Transverse colon (tissue), 4 donors: ENCODE data around the gene GNAQ. TPM values are rescaled to one million over a fixed set of nuclear protein-coding genes. Genes with fewer than 3 reads are reported as not detected.

Experiments
- DNase-seq: peaks from one replicate; pipeline ENCODE4 v3.0.0-alpha.2; 2019
- H3K27ac ChIP-seq, 4 donors: fragments of 200-600 bp; sonication (generic); 2 replicates each; pipeline ENCODE4 v1.5.1; 2016 to 2018; ENCODE audit warnings: inconsistent platforms in 4 of 4
- H3K27me3 ChIP-seq: fragments of 200-600 bp; sonication (generic); 2 replicates; pipeline ENCODE4 v1.5.1; 2017; ENCODE audit warnings: inconsistent platforms
- H3K36me3 ChIP-seq, 4 donors: fragments of 200-600 bp; sonication (generic); 2 replicates each; pipeline ENCODE4 v1.5.1; 2017 to 2019; ENCODE audit warnings: inconsistent platforms in 4 of 4
- H3K4me1 ChIP-seq, 4 donors: fragments of 200-600 bp; sonication (generic); 2 replicates each; pipeline ENCODE4 v1.5.1; 2017 to 2020; ENCODE audit warnings: inconsistent platforms in 4 of 4
- H3K4me3 ChIP-seq, 4 donors: fragments of 200-600 bp; sonication (generic); 1 replicate in 1 of 4; 2 replicates in 3 of 4; pipeline versions ENCODE4 v1.5.1 to v1.6.1; 2017 to 2019; ENCODE audit warnings: inconsistent platforms in 4 of 4
- H3K9me3 ChIP-seq, 2 donors: fragments of 200-600 bp; sonication (generic); 2 replicates each; pipeline ENCODE4 v1.5.1; 2017 to 2019; ENCODE audit warnings: inconsistent platforms in 2 of 2
- EP300 ChIP-seq: sonication (generic); formaldehyde crosslinking; IDR thresholded peaks from one replicate; pipeline ENCODE4 v1.6.1; 2017; ENCODE audit warnings: antibody characterized with exemption, low read depth
- POLR2A ChIP-seq: fragments of 450-650 bp; IDR thresholded peaks from one replicate; pipeline ENCODE4 v1.6.1; 2016; ENCODE audit warnings: antibody characterized with exemption, mild to moderate bottlenecking, moderate library complexity
- POLR2AphosphoS5 ChIP-seq, 3 donors: sonication (generic); formaldehyde crosslinking; IDR thresholded peaks; one replicate each; pipeline ENCODE4 v1.6.1; 2016; ENCODE audit warnings: antibody characterized with exemption in 3 of 3
- WGBS, 2 donors: methylation state at CpG; one replicate each; pipeline ENCODE4 v1.1.5; 2018; ENCODE audit warnings: low coverage in 1 of 2; 5-methylcytosine and 5-hydroxymethylcytosine counted together
- in situ Hi-C, 4 donors: fragments of 200-750 bp; cut with MboI; loops; one replicate each; pipeline versions ENCODE4 v1.15.0 to v1.15.1; 2017; ENCODE audit warnings: low sequenced_read_pairs in 3 of 4, low pct_ligation_motif_present in 1 of 4, low pct_unique_long_range_greater_than_20kb in 1 of 4
- intact Hi-C: fragments of 100-400 bp; cut with DNase I; formaldehyde crosslinking; loops from one replicate; pipeline ENCODE4 v1.15.1; 2023; ENCODE audit warnings: low total_unique reads
- total RNA-seq, 4 donors: library from RNA; depleted of rRNA; stranded (reverse); fragments of >200 nt; gene quantifications; one replicate each; pipeline ENCODE4 v1.1.0, GENCODE V29; 2016
- TF ChIP-seq, protein P1 (sequence below), 5 experiments: fragments of 200-600 bp in 3 of 5; fragments of 450-650 bp in 2 of 5; sonication (generic) in 3 of 5; IDR thresholded peaks; 1 replicate in 2 of 5; 2 replicates in 3 of 5; pipeline ENCODE4 v1.5.1; 2016 to 2017; ENCODE audit warnings: antibody characterized with exemption in 5 of 5, inconsistent platforms in 3 of 5, mild to moderate bottlenecking in 2 of 5, moderate library complexity in 1 of 5

Gene GNAQ
- total RNA-seq, 4 donors from 2014 or later: 36.3 to 54.9 (median 47.1) TPM

DNA sequence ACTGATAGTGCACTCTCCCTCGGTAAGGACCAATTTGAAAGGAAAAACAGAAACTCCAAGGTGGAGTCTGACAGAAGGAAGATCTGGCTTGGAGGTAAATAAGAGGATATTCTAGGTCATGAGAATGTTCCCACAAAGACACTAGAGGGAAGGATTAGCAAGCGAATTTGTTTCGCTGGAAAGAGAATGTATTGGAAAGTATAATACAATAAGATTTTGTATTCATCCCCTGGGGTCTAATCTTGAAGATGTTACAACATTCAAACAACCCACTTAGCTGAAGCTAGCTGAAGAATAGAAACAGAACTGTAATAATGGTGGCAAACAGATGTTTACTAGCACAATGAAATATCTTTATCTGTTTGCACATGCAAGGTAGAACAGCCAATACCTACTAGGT is 158.7 kb downstream of the GNAQ start:
- H3K27ac ChIP-seq: no peak overlapping the region
- intact Hi-C loops (no loop called here), in situ Hi-C loops (no loop called here)
- WGBS, 2 donors: 80 to 94% methylated on average over 3 of the region's 3 CpGs
- H3K36me3 ChIP-seq: no peaks in the 10 kb centered on the region
- peaks cover 11 to 39% (median 17%) of the 10 kb centered on the region in 4 donors for H3K4me1 ChIP-seq
- H3K27me3 ChIP-seq: no peaks in the 10 kb centered on the region
- no peak overlapping the region for H3K4me3 ChIP-seq
- no peaks in the 10 kb centered on the region for H3K9me3 ChIP-seq
- no peak for DNase-seq
- no peak for TF ChIP-seq POLR2A
- TF ChIP-seq POLR2AphosphoS5 (IDR thresholded peaks at IDR 0.05): no peak
- TF ChIP-seq, protein P1, sequence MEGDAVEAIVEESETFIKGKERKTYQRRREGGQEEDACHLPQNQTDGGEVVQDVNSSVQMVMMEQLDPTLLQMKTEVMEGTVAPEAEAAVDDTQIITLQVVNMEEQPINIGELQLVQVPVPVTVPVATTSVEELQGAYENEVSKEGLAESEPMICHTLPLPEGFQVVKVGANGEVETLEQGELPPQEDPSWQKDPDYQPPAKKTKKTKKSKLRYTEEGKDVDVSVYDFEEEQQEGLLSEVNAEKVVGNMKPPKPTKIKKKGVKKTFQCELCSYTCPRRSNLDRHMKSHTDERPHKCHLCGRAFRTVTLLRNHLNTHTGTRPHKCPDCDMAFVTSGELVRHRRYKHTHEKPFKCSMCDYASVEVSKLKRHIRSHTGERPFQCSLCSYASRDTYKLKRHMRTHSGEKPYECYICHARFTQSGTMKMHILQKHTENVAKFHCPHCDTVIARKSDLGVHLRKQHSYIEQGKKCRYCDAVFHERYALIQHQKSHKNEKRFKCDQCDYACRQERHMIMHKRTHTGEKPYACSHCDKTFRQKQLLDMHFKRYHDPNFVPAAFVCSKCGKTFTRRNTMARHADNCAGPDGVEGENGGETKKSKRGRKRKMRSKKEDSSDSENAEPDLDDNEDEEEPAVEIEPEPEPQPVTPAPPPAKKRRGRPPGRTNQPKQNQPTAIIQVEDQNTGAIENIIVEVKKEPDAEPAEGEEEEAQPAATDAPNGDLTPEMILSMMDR (IDR thresholded peaks at IDR 0.05): no peak

DNA sequence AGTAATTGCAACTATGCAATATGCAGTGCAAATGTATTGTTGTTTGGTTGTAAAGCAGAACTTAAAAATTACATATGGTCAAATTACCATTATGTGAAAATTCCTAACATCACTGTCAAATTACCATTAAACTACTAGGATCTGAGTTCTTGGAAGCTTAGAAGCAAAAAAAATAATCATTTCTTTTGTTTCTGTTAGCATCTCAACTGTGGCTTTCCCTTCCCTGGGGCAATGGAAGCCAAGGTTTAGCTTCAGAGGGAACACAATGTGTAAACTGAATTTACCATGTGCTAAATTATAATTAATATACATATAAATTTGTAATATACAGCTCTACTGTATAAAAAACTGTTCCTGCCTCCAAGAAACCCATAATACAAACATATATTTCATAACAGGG is 159.4 kb downstream of the GNAQ start:
- H3K36me3 ChIP-seq: no peaks in the 10 kb centered on the region
- no peak overlapping the region for H3K4me3 ChIP-seq
- peaks cover 11 to 39% (median 17%) of the 10 kb centered on the region in 4 donors for H3K4me1 ChIP-seq
- in situ Hi-C loops (no loop called here), intact Hi-C loops (no loop called here)
- no peaks in the 10 kb centered on the region for H3K27me3 ChIP-seq
- DNase-seq: no peak
- TF ChIP-seq EP300: no peak
- no peak for TF ChIP-seq POLR2AphosphoS5 (IDR thresholded peaks at IDR 0.05)
- TF ChIP-seq, protein P1 (IDR thresholded peaks at IDR 0.05): no peak
- no peak for TF ChIP-seq POLR2A
- no peak overlapping the region for H3K27ac ChIP-seq
- H3K9me3 ChIP-seq: no peaks in the 10 kb centered on the region

DNA sequence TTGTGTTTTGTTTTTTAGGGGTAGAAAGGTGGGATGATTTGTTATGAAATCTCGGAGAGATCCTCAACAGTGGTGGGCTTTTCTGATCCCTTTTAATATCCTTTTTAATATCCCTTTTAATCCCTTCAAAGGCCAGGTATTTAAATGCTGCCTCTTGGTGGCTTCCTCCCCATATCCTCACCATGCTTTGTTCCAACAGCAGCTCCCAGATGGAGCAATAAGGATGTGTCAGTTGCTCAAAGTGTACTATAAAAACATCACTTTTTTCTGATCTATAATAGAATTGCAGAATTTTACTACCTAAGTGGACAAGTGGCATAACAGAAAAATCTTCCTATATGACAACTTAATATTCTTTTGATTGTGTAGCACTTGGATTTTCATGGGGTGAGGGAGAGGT is 160.1 kb downstream of the GNAQ start:
- Histone ChIP-seq H3K4me3 (no peak overlapping the region), H3K4me1 (peaks cover 8 to 36% (median 14%) of the 10 kb centered on the region in 4 donors), H3K36me3 (no peaks in the 10 kb centered on the region), H3K9me3 (no peaks in the 10 kb centered on the region), H3K27me3 (no peaks in the 10 kb centered on the region), H3K27ac (no peak overlapping the region)
- WGBS, 2 donors: 43 to 69% methylated on average over 1 of the region's 1 CpG
- DNase-seq: no peak
- intact Hi-C loops: no loop called here
- TF ChIP-seq POLR2AphosphoS5 (IDR thresholded peaks at IDR 0.05): no peak
- TF ChIP-seq, protein P1 (IDR thresholded peaks at IDR 0.05): no peak
- TF ChIP-seq EP300: no peak
- no peak for TF ChIP-seq POLR2A
- in situ Hi-C loops: no loop called here

DNA sequence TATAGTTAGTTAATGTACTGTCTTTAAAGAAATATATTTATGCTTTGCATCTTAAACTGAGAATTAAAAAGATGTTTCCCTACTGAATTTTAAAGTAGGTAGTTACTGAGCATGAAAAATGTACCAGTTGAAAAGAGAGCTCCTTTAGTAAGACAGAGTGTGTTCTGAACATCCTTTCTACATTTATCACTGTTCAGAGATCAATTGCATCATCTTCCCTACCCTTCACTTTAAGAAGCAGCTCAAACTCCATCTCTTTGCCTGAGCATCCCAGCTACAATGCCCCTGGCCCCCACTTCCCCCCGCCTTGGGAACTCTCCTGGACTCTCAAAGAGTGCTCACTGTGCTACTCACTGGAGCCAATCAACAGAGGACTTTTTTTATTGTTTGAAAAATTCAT is 164.7 kb downstream of the GNAQ start:
- in situ Hi-C loops: no loop called here

More for the DNA sequence above, 164.7 kb downstream of the GNAQ start:
- H3K36me3 ChIP-seq: no peaks in the 10 kb centered on the region
- no peaks in the 10 kb centered on the region for H3K9me3 ChIP-seq
- intact Hi-C loops: no loop called here
- H3K4me3 ChIP-seq: no peak overlapping the region
- H3K27me3 ChIP-seq: no peaks in the 10 kb centered on the region
- DNase-seq: no peak
- TF ChIP-seq EP300 (no peak), POLR2AphosphoS5 (IDR thresholded peaks at IDR 0.05) (no peak), POLR2A (no peak)
- TF ChIP-seq, protein P1 (IDR thresholded peaks at IDR 0.05): no peak
- no peak overlapping the region for H3K27ac ChIP-seq
- H3K4me1 ChIP-seq: peaks cover 5 to 31% (median 16%) of the 10 kb centered on the region in 4 donors
- WGBS, 2 donors: 81 to 90% methylated on average over 1 of the region's 1 CpG
